Activated CD4-positive, alpha-beta T cell treated with anti-CD3 and anti-CD28 coated beads for 48 hours (primary cell): Measurements from ENCODE around the gene EFHC2.

Experiments
- DNase-seq: peaks from one replicate; pipeline ENCODE4 v3.0.0-alpha.2; 2020

EFHC2 gene

DNA sequence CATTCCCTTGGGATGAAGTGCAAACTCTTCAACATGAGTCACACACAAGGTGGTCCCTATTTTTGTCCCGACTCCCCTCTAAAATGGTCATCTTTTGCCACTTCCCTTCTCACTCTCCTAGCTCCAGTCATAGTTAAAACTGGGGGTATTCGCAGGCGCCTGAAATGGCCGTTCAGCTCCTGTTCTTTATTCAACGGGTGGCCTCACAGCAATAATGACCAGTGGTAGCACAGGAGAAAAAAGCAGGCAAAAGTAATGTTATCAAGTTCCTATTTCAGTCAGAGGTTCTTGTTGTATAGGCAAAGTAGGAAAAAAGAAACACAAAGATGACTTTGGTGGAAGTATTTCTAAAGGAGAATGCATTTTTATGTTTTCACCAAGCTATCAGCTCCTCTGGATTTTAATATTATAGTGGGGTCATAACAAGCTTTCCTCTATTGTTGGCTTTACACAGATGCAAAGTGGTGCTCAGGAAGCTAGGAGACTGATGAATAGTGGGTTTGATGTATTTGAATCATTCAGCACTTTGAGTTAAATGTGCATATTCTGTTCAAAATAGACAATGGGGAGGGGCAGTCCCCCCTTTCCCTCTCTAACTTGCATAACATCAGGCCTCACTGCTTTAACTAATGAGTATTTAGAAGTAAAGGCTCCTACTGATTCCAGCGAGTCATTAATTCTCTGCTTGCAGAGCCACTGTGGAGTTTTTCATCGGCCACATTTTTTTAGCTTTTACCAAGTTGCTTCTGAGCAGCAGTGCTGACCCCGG is 199.1 kb downstream of the EFHC2 start:
- DNase-seq: no peak

DNA sequence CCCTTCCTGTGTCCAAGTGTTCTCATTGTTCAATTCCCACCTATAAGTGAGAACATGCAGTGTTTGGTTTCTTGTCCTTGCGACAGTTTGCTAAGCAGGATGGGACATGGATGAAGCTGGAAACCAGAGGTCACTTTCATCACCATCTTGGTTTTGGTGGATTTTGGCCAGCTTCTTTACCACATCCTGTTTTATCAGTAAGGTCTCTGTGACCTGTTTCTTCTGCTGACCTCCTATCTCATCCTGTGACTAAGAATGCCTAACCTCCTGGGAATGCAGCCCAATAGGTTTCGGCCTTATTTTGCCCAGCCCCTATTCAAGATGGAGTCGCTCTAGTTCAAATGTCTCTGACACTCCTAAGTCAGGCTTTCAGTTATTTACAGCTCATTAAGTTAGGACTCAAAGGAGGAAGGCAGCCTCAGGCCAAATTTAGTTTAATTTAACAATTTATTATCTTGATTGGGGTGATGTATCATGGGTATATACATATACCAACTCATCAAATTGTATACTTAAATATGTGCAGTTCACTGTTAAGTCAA is 200.3 kb downstream of the EFHC2 start:
- no peak for DNase-seq

DNA sequence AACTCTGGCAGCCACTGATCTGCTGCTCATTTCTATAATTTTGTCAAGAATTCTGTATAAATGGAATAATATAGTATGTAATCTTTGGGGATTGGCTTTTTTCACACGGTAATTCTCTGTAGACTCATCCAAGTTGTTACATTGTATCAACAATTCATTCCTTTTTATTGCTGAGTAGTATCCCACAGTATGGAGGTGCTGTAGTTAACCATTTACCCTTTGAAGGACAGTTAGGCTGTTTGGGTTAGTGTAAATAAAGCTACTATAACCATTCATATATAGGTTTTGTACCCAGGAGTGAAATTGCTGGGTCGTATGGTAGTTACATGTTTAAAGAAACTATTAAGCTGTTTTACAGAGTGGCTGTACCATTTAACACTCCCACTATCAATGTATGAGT is 213.3 kb downstream of the EFHC2 start:
- no peak for DNase-seq

DNA sequence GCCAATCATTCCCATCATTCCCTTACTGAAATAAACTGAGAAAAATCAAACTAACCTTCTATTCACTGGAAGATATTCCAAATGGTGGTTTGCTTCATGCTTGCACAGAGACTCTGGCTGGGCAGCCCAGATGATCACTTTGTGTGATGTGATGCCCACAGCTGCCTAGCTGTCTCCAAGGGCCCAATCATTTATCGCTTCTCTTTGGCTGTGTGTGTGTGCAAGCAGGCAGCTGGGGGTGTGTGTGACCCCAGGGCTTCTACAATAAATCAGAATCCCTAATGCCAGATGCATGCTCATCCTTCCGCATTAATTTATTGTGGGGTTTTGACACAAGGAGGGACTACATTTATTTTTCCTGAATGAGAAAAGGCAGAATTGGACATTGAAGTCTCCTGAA is 230.1 kb downstream of the EFHC2 start:
- no peak for DNase-seq

DNA sequence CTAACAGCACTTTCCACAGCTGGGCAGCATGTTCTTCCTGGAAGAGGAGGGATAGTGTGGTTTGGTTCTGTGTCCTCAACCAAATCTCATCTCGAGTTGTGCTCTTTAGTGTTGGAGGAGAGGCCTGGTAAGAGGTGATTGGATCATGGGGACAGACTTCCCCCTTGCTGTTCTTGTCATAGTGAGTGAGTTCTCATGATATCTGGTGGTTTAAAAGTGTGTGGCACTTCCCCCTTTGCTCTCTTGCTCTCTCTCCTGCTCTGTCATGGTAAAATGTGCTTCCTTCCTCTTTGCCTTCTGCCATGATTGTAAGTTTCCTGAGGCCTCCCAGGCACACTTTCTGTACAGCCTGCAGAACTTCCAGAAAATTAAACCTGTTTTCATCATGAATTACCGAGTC is 236.6 kb downstream of the EFHC2 start:
- no peak for DNase-seq

DNA sequence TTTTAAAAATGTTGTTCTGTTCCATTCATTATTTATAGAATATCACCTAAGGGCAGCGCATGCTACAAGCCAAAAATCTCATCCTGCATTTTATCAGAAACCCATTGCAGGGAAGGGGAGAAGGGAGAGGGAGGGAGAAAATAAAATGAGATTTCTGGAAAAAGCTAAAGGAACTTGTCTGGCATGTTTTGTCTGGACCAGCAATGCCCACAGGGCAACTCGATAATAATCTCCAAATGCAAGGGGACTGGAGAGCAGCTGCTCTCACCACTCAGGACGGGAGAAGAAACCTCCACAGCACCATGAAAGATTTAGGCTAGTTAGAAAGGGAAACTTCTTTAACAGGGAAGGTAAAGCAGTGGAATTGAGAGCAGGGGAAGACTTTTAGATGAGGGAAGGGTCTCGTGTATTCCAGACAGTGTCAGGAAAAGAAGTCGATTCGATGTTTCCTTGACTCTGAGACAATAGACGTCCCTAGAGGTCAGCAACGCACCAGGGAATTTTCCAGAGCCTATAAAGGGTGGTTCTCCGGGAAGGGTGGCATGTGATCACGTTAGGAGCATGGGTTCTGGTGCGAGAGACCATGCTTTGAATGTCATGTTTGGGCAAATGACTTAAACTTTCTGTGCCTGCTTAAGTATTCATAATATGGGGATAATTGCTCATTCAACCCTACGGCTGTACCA is 238.1 kb downstream of the EFHC2 start:
- no peak for DNase-seq

DNA sequence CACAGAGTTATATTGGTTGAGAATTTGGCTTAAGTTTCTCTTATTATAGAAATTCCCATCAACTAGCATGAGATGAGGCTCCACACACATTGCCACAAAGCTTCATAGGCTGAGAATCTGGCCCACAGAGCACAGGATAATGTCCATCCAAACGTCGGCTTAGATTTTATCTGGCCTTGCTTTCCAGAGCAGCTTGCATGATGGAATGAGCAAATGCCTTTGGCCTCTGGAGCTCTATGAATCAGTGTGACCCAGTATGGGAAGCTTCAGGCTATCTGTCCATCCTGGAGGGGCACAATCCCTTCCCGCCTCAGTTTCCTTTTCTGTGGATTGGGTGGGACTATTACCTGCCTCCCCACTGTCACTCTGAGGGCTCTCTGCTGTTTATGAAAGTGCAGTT is 238.8 kb downstream of the EFHC2 start:
- DNase-seq: no peak

DNA sequence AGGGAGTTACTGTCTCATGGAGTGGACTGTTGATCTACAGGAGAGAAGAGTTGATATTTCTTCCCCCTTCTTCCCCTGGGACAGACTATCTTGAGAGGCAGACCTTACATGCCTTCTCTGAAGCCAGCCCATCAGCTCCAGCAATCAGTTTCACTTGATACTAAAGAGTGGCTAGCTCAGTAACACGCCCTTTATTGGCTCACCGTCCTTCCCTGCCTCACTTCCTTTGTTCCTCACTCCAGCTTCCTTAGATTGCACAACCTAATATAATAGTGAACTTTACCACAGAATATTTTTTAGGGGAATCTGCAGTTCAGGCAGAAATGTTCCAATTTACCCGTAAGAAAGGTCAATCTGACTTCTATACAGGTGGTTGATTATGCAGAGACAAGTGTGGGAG is 242.2 kb downstream of the EFHC2 start:
- DNase-seq: no peak

DNA sequence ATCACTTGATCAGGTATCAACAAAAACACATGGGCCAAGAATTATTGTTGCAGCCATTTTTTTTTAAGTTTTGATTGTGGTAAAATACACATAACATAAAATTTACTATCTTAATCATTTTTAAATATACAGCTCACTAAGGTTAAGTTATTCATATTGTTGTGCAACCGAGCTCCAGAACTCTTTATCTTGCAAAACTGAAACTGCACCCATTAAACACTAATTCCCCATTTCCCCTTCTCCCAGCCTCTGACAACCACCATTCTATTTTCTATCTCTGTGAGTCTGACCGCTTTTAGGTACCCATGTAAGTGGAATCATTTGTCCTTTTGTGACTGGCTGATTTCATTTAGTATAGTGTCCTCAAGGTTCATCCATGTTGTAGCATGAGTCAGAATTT is 244.1 kb downstream of the EFHC2 start:
- DNase-seq: no peak
